Right lobe of liver (tissue), 6 donors: ENCODE measurements around the gene PCCA. TPM values are rescaled to one million over a fixed set of nuclear protein-coding genes. Genes with fewer than 3 reads are reported as not detected.
A peak's percentile ranks its signal among the peaks of the same experiment; 100 is the strongest.
"Not testable (repeated sequence)": the region's sequence is repeated elsewhere in the genome, so short reads cannot be mapped to it uniquely, and the experiment has no call there.

Experiments
- ATAC-seq, 4 donors: fragments of 200-7000 bp; cut with Tn5 transposase; one replicate each; pipeline ENCODE4 v1.9.1; 2020; ENCODE audit warnings: mild to moderate bottlenecking in 4 of 4, moderate library complexity in 4 of 4
- DNase-seq, 3 donors: peaks; one replicate each; pipeline ENCODE4 v3.0.0-alpha.2; 2020
- H3K27ac ChIP-seq, 3 donors: fragments of 200-600 bp; one replicate each; pipeline ENCODE4 v1.8.0; 2022
- H3K27me3 ChIP-seq, 2 donors: fragments of 200-600 bp; one replicate each; pipeline ENCODE4 v1.8.0; 2022
- H3K36me3 ChIP-seq, 4 donors: fragments of 200-600 bp; sonication (generic) in 1 of 4; one replicate each; pipeline versions ENCODE4 v1.5.1 to v1.8.0; 2017 to 2022; ENCODE audit warnings: control low read depth in 1 of 4
- H3K4me1 ChIP-seq, 4 donors: fragments of 200-600 bp; sonication (generic) in 1 of 4; one replicate each; pipeline versions ENCODE4 v1.5.1 to v1.8.0; 2017 to 2022; ENCODE audit warnings: control low read depth in 1 of 4
- H3K4me3 ChIP-seq, 3 donors: fragments of 200-600 bp; one replicate each; pipeline ENCODE4 v1.8.0; 2022
- H3K9me3 ChIP-seq, 4 donors: fragments of 200-600 bp; sonication (generic) in 1 of 4; one replicate each; pipeline versions ENCODE4 v1.5.1 to v1.8.0; 2017 to 2022; ENCODE audit warnings: control low read depth in 1 of 4
- CTCF ChIP-seq, 4 donors: fragments of 200-600 bp in 3 of 4; fragments of 450-650 bp in 1 of 4; IDR thresholded peaks; one replicate each; pipeline versions ENCODE4 v1.5.1 to v1.8.0; 2016 to 2022; ENCODE audit warnings: antibody characterized with exemption in 4 of 4, mild to moderate bottlenecking in 2 of 4
- POLR2A ChIP-seq: fragments of 450-650 bp; IDR thresholded peaks from one replicate; pipeline ENCODE4 v1.6.1; 2017; ENCODE audit warnings: antibody characterized with exemption, mild to moderate bottlenecking
- WGBS: methylation state at CpG from one replicate; pipeline ENCODE4 v1.1.6; 2018; ENCODE audit warnings: low coverage, low lambda C conversion rate; ENCODE audit not compliant: insufficient coverage; ENCODE audit errors: missing lambda C conversion rate; 5-methylcytosine and 5-hydroxymethylcytosine counted together
- intact Hi-C, 2 donors: fragments of 100-400 bp; cut with DNase I; formaldehyde crosslinking; loops; one replicate each; pipeline versions ENCODE4 v1.11.2 to v1.14.1; 2022
- total RNA-seq, 6 experiments: library from RNA; depleted of rRNA in 2 of 6; stranded (reverse); fragments of >200 nt in 2 of 6; fragmentation: NEBNext Ultra II Directional in 3 of 6; extraction: Animal tissue kit (Norgen Biotek cat#: 25700) in 3 of 6; gene quantifications; one replicate each; pipeline versions ENCODE4 v1.1.0 to v1.2.4, GENCODE V29; 2016 to 2023
- donor health status: DM: no; HTN: yes; CAD: no.
- donor health status: DM: no; HTN: no; CAD: no.
- donor health status: DM: no; HTN: no; CAD: no.
- donor health status: DM: no; HTN: yes; CAD: no.
- donor health status: DM: no; HTN: yes; CAD: no.

Gene PCCA
- total RNA-seq, 6 experiments from 2014 or later = 58.2 to 161 (median 85.2) TPM

GRCh38 chr13:100212904-100213553 is 124.1 kb downstream of the PCCA start:
- Histone ChIP-seq H3K4me1 (peaks cover 0 to 11% (median 0%) of the 10 kb centered on the region in 4 donors), H3K27me3 (no peaks in the 10 kb centered on the region), H3K36me3 (peaks cover 0 to 13% (median 2%) of the 10 kb centered on the region in 4 donors), H3K9me3 (no peaks in the 10 kb centered on the region), H3K4me3 (no peak overlapping the region), H3K27ac (no peak overlapping the region)
- ATAC-seq (peak; percentile 24 to 50 (median 26)), DNase-seq (no peak)
- TF ChIP-seq POLR2A (no peak), CTCF (IDR thresholded peaks at IDR 0.05) (no peak)
- intact Hi-C loops = no loop called here
- 72% methylated on average over 2 of the region's 2 CpGs for WGBS

GRCh38 chr13:100213576-100213975 is 124.7 kb downstream of the PCCA start:
- intact Hi-C loops = no loop called here
- DNase-seq = no peak
- peak in 1 of 4 donors; percentile 31 for ATAC-seq
- peaks cover 0 to 11% (median 0%) of the 10 kb centered on the region in 4 donors for H3K4me1 ChIP-seq
- H3K4me3 ChIP-seq = no peak overlapping the region
- peaks cover 0 to 13% (median 2%) of the 10 kb centered on the region in 4 donors for H3K36me3 ChIP-seq
- TF ChIP-seq CTCF (IDR thresholded peaks at IDR 0.05) (no peak), POLR2A (no peak)
- 100% methylated on average over 2 of the region's 2 CpGs for WGBS
- H3K27me3 ChIP-seq = no peaks in the 10 kb centered on the region
- H3K27ac ChIP-seq = no peak overlapping the region
- no peaks in the 10 kb centered on the region for H3K9me3 ChIP-seq

- intact Hi-C loops = no loop called here
- TF ChIP-seq CTCF (IDR thresholded peaks at IDR 0.05) = no peak
- 95% methylated on average over 3 of the region's 3 CpGs for WGBS
- H3K4me1 ChIP-seq = peaks cover 0 to 11% (median 0%) of the 10 kb centered on the region in 4 donors
- no peak for ATAC-seq
- no peak for DNase-seq
- no peak overlapping the region for H3K27ac ChIP-seq
- no peak overlapping the region for H3K4me3 ChIP-seq
- H3K9me3 ChIP-seq = no peaks in the 10 kb centered on the region
- H3K36me3 ChIP-seq = peaks cover 0 to 6% (median 2%) of the 10 kb centered on the region in 4 donors
- H3K27me3 ChIP-seq = no peaks in the 10 kb centered on the region
Observed at GRCh38 chr13:100214886-100215285, 126.0 kb downstream of the PCCA start.

GRCh38 chr13:100221166-100221565 is 132.3 kb downstream of the PCCA start:
- Histone ChIP-seq H3K27ac (no peak overlapping the region), H3K4me3 (no peak overlapping the region), H3K9me3 (no peaks in the 10 kb centered on the region), H3K4me1 (no peaks in the 10 kb centered on the region), H3K36me3 (peaks cover 0 to 6% (median 0%) of the 10 kb centered on the region in 4 donors), H3K27me3 (no peaks in the 10 kb centered on the region)
- WGBS = 86% methylated on average over 2 of the region's 2 CpGs
- no peak for ATAC-seq
- no peak for TF ChIP-seq CTCF (IDR thresholded peaks at IDR 0.05)
- TF ChIP-seq POLR2A = no peak
- intact Hi-C loops = no loop called here
- no peak for DNase-seq

- not testable (repeated sequence) for H3K36me3 ChIP-seq, ATAC-seq
Observed at GRCh38 chr13:100223966-100224530, 135.2 kb downstream of the PCCA start.

More at GRCh38 chr13:100223966-100224530, 135.2 kb downstream of the PCCA start:
- H3K4me1 ChIP-seq, H3K27me3 ChIP-seq, H3K27ac ChIP-seq, H3K9me3 ChIP-seq, H3K4me3 ChIP-seq, intact Hi-C loops, DNase-seq: not testable (repeated sequence)
- WGBS = no CpG with 5 or more reads among the region's 30 CpGs
